ENCODE results near the gene AVP.

- TF ChIP-seq, protein P1, sequence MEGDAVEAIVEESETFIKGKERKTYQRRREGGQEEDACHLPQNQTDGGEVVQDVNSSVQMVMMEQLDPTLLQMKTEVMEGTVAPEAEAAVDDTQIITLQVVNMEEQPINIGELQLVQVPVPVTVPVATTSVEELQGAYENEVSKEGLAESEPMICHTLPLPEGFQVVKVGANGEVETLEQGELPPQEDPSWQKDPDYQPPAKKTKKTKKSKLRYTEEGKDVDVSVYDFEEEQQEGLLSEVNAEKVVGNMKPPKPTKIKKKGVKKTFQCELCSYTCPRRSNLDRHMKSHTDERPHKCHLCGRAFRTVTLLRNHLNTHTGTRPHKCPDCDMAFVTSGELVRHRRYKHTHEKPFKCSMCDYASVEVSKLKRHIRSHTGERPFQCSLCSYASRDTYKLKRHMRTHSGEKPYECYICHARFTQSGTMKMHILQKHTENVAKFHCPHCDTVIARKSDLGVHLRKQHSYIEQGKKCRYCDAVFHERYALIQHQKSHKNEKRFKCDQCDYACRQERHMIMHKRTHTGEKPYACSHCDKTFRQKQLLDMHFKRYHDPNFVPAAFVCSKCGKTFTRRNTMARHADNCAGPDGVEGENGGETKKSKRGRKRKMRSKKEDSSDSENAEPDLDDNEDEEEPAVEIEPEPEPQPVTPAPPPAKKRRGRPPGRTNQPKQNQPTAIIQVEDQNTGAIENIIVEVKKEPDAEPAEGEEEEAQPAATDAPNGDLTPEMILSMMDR (IDR thresholded peaks at IDR 0.05; ENCODE audit: low read depth, low read length, missing input control): no peak
- no peak for TF ChIP-seq TAF1 (conservative IDR thresholded peaks at IDR 0.05)
- TF ChIP-seq MAX (IDR thresholded peaks at IDR 0.05): no peak
- TF ChIP-seq HNF4G (IDR thresholded peaks at IDR 0.05): no peak
- TF ChIP-seq JUND (IDR thresholded peaks at IDR 0.05): no peak
- TF ChIP-seq EGR1 (IDR thresholded peaks at IDR 0.05; ENCODE audit: low read depth in 2 of 2): no peak
- TF ChIP-seq SP1 (IDR thresholded peaks at IDR 0.05): no peak
- no peak for TF ChIP-seq YY1 (IDR thresholded peaks at IDR 0.05)
- TF ChIP-seq, protein P2, sequence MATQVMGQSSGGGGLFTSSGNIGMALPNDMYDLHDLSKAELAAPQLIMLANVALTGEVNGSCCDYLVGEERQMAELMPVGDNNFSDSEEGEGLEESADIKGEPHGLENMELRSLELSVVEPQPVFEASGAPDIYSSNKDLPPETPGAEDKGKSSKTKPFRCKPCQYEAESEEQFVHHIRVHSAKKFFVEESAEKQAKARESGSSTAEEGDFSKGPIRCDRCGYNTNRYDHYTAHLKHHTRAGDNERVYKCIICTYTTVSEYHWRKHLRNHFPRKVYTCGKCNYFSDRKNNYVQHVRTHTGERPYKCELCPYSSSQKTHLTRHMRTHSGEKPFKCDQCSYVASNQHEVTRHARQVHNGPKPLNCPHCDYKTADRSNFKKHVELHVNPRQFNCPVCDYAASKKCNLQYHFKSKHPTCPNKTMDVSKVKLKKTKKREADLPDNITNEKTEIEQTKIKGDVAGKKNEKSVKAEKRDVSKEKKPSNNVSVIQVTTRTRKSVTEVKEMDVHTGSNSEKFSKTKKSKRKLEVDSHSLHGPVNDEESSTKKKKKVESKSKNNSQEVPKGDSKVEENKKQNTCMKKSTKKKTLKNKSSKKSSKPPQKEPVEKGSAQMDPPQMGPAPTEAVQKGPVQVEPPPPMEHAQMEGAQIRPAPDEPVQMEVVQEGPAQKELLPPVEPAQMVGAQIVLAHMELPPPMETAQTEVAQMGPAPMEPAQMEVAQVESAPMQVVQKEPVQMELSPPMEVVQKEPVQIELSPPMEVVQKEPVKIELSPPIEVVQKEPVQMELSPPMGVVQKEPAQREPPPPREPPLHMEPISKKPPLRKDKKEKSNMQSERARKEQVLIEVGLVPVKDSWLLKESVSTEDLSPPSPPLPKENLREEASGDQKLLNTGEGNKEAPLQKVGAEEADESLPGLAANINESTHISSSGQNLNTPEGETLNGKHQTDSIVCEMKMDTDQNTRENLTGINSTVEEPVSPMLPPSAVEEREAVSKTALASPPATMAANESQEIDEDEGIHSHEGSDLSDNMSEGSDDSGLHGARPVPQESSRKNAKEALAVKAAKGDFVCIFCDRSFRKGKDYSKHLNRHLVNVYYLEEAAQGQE (IDR thresholded peaks at IDR 0.05): no peak
- no peak for TF ChIP-seq GABPA (IDR thresholded peaks at IDR 0.05 in 1 of 2, conservative IDR thresholded peaks at IDR 0.05 in 1 of 2)
These were observed 23.0 kb upstream of the AVP start for GRCh38 chr20:3107464-3108025.
